GM18951 (cell line): ENCODE results near the gene AFAP1.

Source experiments
- POLR2A ChIP-seq: IDR thresholded peaks from 4 replicates; pipeline ENCODE4 v1.6.1; 2011; ENCODE audit warnings: mild to moderate bottlenecking; ENCODE audit not compliant: insufficient read length, insufficient read depth; ENCODE audit errors: extremely low read depth
- in situ Hi-C: fragments of 300-500 bp; cut with MboI; formaldehyde crosslinking; loops from one replicate; pipeline ENCODE4 v1.12.0; 2022; ENCODE audit warnings: low sequenced_read_pairs, mixed read lengths, inconsistent platforms; ENCODE audit not compliant: unreplicated experiment

AFAP1 gene

GRCh38 chr4:7739077-7739917 lies 200.4 kb downstream of the AFAP1 start:
- TF ChIP-seq POLR2A, result no peak
- in situ Hi-C loops, result no loop called here

GRCh38 chr4:7738458-7739076 lies 201.1 kb downstream of the AFAP1 start:
- in situ Hi-C loops, result no loop called here
- TF ChIP-seq POLR2A, result no peak

- no peak for TF ChIP-seq POLR2A
- in situ Hi-C loops, result no loop called here
Observed at GRCh38 chr4:7737752-7738457, 201.8 kb downstream of the AFAP1 start.

GRCh38 chr4:7737268-7737645 lies 202.4 kb downstream of the AFAP1 start:
- in situ Hi-C loops, result no loop called here

GRCh38 chr4:7736436-7737267 lies 203.0 kb downstream of the AFAP1 start:
- in situ Hi-C loops, result no loop called here
- TF ChIP-seq POLR2A, result no peak

More at GRCh38 chr4:7737268-7737645, 202.4 kb downstream of the AFAP1 start:
- TF ChIP-seq POLR2A, result no peak

GRCh38 chr4:7735961-7736360 lies 203.7 kb downstream of the AFAP1 start:
- no peak for TF ChIP-seq POLR2A
- in situ Hi-C loops, result no loop called here

- no peak for TF ChIP-seq POLR2A
- in situ Hi-C loops, result no loop called here
Observed at GRCh38 chr4:7735395-7735794, 204.3 kb downstream of the AFAP1 start.

GRCh38 chr4:7734651-7735260 lies 204.9 kb downstream of the AFAP1 start:
- in situ Hi-C loops, result no loop called here

GRCh38 chr4:7733801-7734650 lies 205.6 kb downstream of the AFAP1 start:
- no peak for TF ChIP-seq POLR2A

More at GRCh38 chr4:7734651-7735260, 204.9 kb downstream of the AFAP1 start:
- TF ChIP-seq POLR2A, result no peak

GRCh38 chr4:7733201-7733600 lies 206.5 kb downstream of the AFAP1 start:
- in situ Hi-C loops, result no loop called here
- no peak for TF ChIP-seq POLR2A

More at GRCh38 chr4:7733801-7734650, 205.6 kb downstream of the AFAP1 start:
- in situ Hi-C loops, result no loop called here

GRCh38 chr4:7732263-7732662 lies 207.4 kb downstream of the AFAP1 start:
- TF ChIP-seq POLR2A, result no peak
- in situ Hi-C loops, result no loop called here
